ENCODE data around the gene SOX5. TPM values are rescaled to one million over a fixed set of nuclear protein-coding genes. Genes with fewer than 3 reads are reported as not detected.

The SOX5 gene
- total RNA-seq, 1 donor from 2014 or later = 107 TPM

DNA sequence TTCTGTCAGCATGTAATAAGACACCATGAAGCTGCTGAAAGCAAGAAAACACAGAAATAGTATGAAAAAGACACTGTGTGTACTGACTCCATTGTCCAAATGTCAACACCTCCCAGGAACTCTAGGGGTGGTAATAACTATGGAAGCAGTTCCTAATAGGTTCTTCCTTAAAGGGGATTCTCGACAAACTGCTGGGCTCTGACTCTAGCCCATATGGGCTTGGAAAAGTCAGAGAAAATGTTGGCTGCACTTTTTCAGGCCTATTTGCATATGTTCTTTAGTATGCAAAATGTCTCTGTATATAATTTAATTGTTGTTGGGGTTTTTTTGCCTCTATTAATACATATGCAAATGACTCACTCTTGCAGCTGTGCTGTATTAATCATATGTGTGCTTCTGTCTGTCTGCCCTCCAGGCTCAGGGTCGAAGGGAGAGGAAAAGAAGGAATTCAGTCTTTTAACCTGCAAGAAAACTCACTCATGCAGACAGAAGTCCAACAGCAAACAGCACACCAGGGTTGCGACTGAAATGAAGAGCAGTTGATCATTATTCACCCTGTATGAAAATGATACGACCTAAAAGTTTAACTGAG lies 317.6 kb downstream of the SOX5 start:
- FAIRE-seq = no peak
- no peak for DNase-seq (ENCODE audit: low spot score in 2 of 2)

DNA sequence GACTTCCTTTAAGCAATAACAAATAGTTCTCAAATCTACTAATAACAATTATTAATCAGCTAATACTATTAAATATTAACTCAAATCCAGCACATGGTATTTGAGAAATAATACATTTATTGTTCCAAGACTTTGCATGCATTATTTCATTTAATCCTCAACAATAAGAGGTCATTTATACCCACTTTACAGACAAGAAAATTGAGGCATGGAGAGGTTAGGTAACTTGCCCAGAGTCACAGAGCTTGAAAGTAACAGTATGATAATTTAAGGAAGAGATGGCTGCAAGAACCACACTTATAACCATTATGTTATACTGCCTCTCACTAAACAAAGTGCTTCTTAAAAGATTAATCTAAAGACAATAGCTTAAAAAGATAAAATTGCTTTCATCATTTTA lies 318.9 kb downstream of the SOX5 start:
- DNase-seq (ENCODE audit: low spot score in 2 of 2) = no peak
- FAIRE-seq = no peak

GRCh38 chr12:23628806-23629205 lies 320.7 kb downstream of the SOX5 start:
- FAIRE-seq = no peak
- no peak for DNase-seq (ENCODE audit: low spot score in 2 of 2)

GRCh38 chr12:23626791-23627190 lies 322.7 kb downstream of the SOX5 start:
- DNase-seq (ENCODE audit: low spot score in 2 of 2) (no peak), FAIRE-seq (no peak)

GRCh38 chr12:23621900-23622299 lies 327.6 kb downstream of the SOX5 start:
- FAIRE-seq = no peak
- DNase-seq (ENCODE audit: low spot score in 2 of 2) = no peak

- DNase-seq (ENCODE audit: low spot score in 2 of 2) (no peak), FAIRE-seq (no peak)
These were observed 330.8 kb downstream of the SOX5 start for GRCh38 chr12:23618718-23619117.

- DNase-seq (ENCODE audit: low spot score in 2 of 2) = no peak
- FAIRE-seq = no peak
These were observed 331.7 kb downstream of the SOX5 start for GRCh38 chr12:23617749-23618148.

GRCh38 chr12:23614280-23614679 lies 335.2 kb downstream of the SOX5 start:
- DNase-seq (ENCODE audit: low spot score in 2 of 2) (no peak), FAIRE-seq (no peak)

GRCh38 chr12:23611320-23611719 lies 338.1 kb downstream of the SOX5 start:
- FAIRE-seq = no peak
- DNase-seq (ENCODE audit: low spot score in 2 of 2) = no peak

DNA sequence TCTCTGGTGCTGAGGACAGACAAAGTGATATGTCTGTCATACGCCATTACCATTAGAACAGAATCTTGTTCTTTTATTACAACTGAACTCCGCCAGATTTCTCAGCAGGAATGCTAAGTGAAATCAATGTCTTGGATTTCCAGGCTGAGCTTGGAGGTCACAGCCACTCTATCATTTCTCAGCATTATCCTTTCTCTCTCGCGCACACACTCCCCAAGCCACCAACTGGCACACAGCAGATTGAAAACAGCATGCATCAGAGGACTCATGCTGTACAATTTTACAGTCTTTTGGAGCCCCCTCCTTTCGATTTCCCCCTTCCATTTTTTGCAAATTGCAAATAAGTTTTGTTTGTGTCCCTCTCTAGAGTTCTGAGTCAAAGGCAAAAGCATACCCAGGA lies 348.6 kb downstream of the SOX5 start:
- DNase-seq (ENCODE audit: low spot score in 2 of 2) = no peak

GRCh38 chr12:23596568-23596967 lies 352.9 kb downstream of the SOX5 start:
- FAIRE-seq = no peak
- no peak for DNase-seq (ENCODE audit: low spot score in 2 of 2)

More for the DNA sequence above, 348.6 kb downstream of the SOX5 start:
- FAIRE-seq = no peak

GRCh38 chr12:23587833-23588559 lies 361.5 kb downstream of the SOX5 start:
- FAIRE-seq (no peak), DNase-seq (ENCODE audit: low spot score in 2 of 2) (no peak)

DNA sequence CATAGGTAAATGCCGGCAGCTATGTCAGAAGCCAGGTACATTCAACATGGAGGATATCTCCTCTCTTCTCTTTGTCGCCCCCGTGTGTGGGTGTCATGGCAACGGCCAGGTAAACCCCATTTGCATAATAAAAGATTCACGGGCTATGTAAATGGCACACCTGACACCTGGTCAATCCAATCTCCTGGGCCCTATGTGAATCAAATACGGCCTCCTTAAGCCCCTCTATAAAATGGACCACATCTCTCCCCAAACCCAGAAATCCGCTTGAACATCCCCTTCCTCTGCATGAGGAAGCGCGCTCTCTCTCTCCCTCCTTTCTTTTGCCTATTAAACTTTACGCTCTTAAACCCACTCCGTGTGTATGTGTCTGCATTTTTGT lies 363.7 kb downstream of the SOX5 start:
- FAIRE-seq = no peak
- no peak for DNase-seq (ENCODE audit: low spot score in 2 of 2)

DNA sequence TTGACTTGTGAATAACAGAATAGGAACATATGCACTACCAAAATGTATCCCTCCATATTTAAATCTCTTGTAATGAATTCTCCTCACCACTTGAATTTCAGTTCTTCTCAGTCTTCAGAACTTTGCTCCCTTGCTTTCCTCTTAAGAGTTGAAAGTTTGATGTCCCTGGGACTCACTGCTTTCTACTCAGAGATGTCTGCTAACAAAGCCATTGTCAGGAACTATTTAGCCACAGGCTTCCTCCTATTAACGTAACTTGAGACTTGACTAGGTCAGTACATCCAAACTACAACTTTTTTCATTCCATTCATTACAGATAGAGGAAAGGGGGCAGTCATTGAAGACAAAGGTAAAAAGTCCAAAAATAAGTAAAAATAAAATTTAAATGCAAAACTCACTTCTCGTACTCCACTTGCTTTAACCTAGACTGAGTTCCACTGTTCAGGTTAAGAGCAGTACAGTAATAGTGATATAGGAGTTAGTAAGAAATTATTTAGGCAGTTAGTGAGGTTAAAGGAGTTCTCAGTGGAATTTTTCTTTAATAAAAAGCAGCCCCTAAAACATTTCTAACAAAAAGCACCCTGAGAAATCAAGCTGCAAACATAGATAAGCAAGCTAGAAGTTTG lies 364.2 kb downstream of the SOX5 start:
- FAIRE-seq (no peak), DNase-seq (ENCODE audit: low spot score in 2 of 2) (no peak)

DNA sequence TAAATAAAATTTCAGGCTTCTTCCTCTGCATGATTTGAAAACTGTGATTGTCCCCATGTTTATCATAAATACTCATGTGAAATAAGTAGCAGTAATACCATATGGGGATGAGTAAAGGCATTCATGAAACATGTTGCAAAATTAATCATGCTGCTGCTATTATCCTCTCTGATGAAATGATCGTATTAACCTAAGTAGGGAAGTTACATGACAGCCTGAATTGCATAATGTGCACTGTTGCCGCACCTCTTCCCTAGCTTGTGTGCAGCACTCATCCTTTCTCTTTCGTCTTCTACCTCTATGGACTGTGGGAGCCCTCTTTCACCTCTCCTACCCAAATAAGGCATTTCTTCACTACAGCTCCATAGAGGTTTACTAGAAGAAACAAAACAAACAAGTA lies 367.6 kb downstream of the SOX5 start:
- DNase-seq (ENCODE audit: low spot score in 2 of 2) (no peak), FAIRE-seq (no peak)

GRCh38 chr12:23579257-23579656 lies 370.2 kb downstream of the SOX5 start:
- FAIRE-seq = peak; percentile 66
- no peak for DNase-seq (ENCODE audit: low spot score in 2 of 2)

GRCh38 chr12:23576372-23576771 lies 373.1 kb downstream of the SOX5 start:
- no peak for FAIRE-seq
- DNase-seq (ENCODE audit: low spot score in 2 of 2) = no peak

DNA sequence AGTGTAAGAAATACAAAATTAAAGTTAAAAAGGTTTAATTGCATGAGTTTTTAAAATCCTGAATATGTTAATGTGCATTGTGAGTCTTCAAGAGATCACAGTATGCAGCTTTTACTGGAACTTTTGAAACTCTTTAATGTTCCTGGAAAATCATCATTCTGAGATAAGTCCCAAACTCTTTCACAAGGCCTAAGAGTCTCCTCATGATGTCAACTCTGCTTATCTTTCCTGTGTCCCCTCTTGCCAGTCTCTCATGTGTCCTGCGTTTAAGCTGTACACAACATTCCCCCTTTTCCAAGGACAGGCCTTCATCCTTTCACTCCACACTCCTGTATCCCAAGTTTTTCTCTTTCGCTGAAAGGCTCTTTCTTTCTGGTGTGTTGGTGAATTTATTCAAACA lies 380.1 kb downstream of the SOX5 start:
- no peak for DNase-seq (ENCODE audit: low spot score in 2 of 2)
- FAIRE-seq = no peak

DNA sequence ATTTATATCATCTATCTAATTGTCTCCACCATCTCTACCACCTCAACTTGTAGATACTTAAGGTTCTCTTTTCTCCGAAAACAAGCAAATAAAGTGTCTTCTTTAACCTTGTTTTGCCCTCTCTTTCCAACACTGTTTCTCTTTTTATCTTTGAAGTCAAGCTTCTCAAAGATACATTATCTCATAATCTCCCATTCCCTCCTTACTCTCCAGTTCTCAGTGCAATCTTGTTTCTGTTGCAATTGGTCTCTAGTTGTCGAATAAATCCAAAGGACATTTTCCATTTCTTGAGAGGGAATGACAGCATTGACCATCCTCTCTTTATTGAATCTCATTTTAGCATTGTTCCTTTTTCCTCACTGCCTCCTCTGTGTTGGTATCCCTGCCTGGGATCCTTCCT lies 383.3 kb downstream of the SOX5 start:
- FAIRE-seq (no peak), DNase-seq (ENCODE audit: low spot score in 2 of 2) (no peak)

- DNase-seq (ENCODE audit: low spot score in 2 of 2) (no peak), FAIRE-seq (no peak)
These were observed 384.9 kb downstream of the SOX5 start for GRCh38 chr12:23564451-23565152.
